BLaER1 (cell line): Measurements from ENCODE around the gene BSCL2.
A peak's percentile ranks its signal among the peaks of the same experiment; 100 is the strongest.
"Not testable (repeated sequence)": the region's sequence is repeated elsewhere in the genome, so short reads cannot be mapped to it uniquely, and the experiment has no call there.

Source experiments
- H3K27ac ChIP-seq: shearing (Covaris generic); formaldehyde crosslinking; 2 replicates; pipeline ENCODE4 v1.8.1; 2022
- H3K27me3 ChIP-seq: shearing (Covaris generic); formaldehyde crosslinking; 2 replicates; pipeline ENCODE4 v1.8.1; 2022
- H3K36me3 ChIP-seq: shearing (Covaris generic); formaldehyde crosslinking; 2 replicates; pipeline ENCODE4 v1.8.1; 2022
- H3K4me1 ChIP-seq: shearing (Covaris generic); formaldehyde crosslinking; 2 replicates; pipeline ENCODE4 v1.8.1; 2022
- H3K4me2 ChIP-seq: shearing (Covaris generic); formaldehyde crosslinking; 2 replicates; pipeline ENCODE4 v1.8.1; 2022
- H3K4me3 ChIP-seq: shearing (Covaris generic); formaldehyde crosslinking; 2 replicates; pipeline ENCODE4 v1.8.1; 2022
- H3K9ac ChIP-seq: shearing (Covaris generic); formaldehyde crosslinking; 2 replicates; pipeline ENCODE4 v1.8.1; 2022
- H3K9me3 ChIP-seq: shearing (Covaris generic); formaldehyde crosslinking; 2 replicates; pipeline ENCODE4 v1.8.1; 2022
- H4K20me1 ChIP-seq: shearing (Covaris generic); formaldehyde crosslinking; 2 replicates; pipeline ENCODE4 v1.8.1; 2022
- Cebpa-rat ChIP-seq: shearing (Covaris generic); IDR thresholded peaks from 2 replicates; pipeline ENCODE4 v1.8.1; 2022

The BSCL2 gene

GRCh38 chr11:62665075-62665598, 42.1 kb downstream of the BSCL2 start, which contains the start of the genes C11orf98 and CSKMT:
C11orf98 (minus strand) TSS chr11:62665210; CDS start chr11:62665169, 41 bp downstream.
CSKMT (plus strand) TSS chr11:62665312; CDS start chr11:62665880, 568 bp downstream.
- H3K36me3 ChIP-seq: peaks cover 56% of the 10 kb centered on the region
- H4K20me1 ChIP-seq: peaks cover 16% of the 10 kb centered on the region
- peak within 1 kb of the TSS; percentile 96 for H3K4me3 ChIP-seq
- H3K27ac ChIP-seq: peak within 1 kb of the TSS; percentile 92
- H3K27me3 ChIP-seq: no peaks in the 10 kb centered on the region
- no peak for TF ChIP-seq Cebpa-rat
- H3K9me3 ChIP-seq: no peaks in the 10 kb centered on the region
- peak within 1 kb of the TSS; percentile 97 for H3K4me2 ChIP-seq
- H3K4me1 ChIP-seq: peaks cover 46% of the 10 kb centered on the region
- peak within 1 kb of the TSS; percentile 97 for H3K9ac ChIP-seq

- no peaks in the 10 kb centered on the region for H3K9me3 ChIP-seq
- peaks cover 16% of the 10 kb centered on the region for H4K20me1 ChIP-seq
- H3K27ac ChIP-seq: peak overlapping the region; percentile 92
- H3K27me3 ChIP-seq: no peaks in the 10 kb centered on the region
- peak overlapping the region; percentile 97 for H3K9ac ChIP-seq
- no peak for TF ChIP-seq Cebpa-rat
- H3K4me3 ChIP-seq: peak overlapping the region; percentile 96
- H3K4me2 ChIP-seq: peak overlapping the region; percentile 73
- peaks cover 51% of the 10 kb centered on the region for H3K36me3 ChIP-seq
- peaks cover 40% of the 10 kb centered on the region for H3K4me1 ChIP-seq
These were observed 42.7 kb downstream of the BSCL2 start for GRCh38 chr11:62664405-62665074.

- no peaks in the 10 kb centered on the region for H3K27me3 ChIP-seq
- no peak overlapping the region for H3K4me2 ChIP-seq
- H3K4me3 ChIP-seq: no peak overlapping the region
- H3K4me1 ChIP-seq: peaks cover 6% of the 10 kb centered on the region
- no peak overlapping the region for H3K27ac ChIP-seq
- H3K9me3 ChIP-seq: no peaks in the 10 kb centered on the region
- no peak overlapping the region for H3K9ac ChIP-seq
- H3K36me3 ChIP-seq: peaks cover 15% of the 10 kb centered on the region
- peaks cover 8% of the 10 kb centered on the region; the same call in 1 of the 2 replicates for H4K20me1 ChIP-seq
- no peak for TF ChIP-seq Cebpa-rat
These were observed 50.3 kb downstream of the BSCL2 start for GRCh38 chr11:62656796-62657429.

GRCh38 chr11:62654297-62654696, 52.9 kb downstream of the BSCL2 start:
- Histone ChIP-seq H4K20me1 (peaks cover 22% of the 10 kb centered on the region), H3K4me3 (no peak overlapping the region), H3K36me3 (peaks cover 20% of the 10 kb centered on the region), H3K27ac (no peak overlapping the region), H3K9ac (no peak overlapping the region), H3K9me3 (no peaks in the 10 kb centered on the region), H3K4me2 (peak overlapping the region; percentile 78; the same call in 1 of the 2 replicates), H3K27me3 (no peaks in the 10 kb centered on the region), H3K4me1 (peaks cover 19% of the 10 kb centered on the region)
- TF ChIP-seq Cebpa-rat: no peak

GRCh38 chr11:62652161-62653006, 54.8 kb downstream of the BSCL2 start:
- Histone ChIP-seq H4K20me1 (peaks cover 41% of the 10 kb centered on the region), H3K36me3 (peaks cover 40% of the 10 kb centered on the region), H3K27me3 (no peaks in the 10 kb centered on the region), H3K4me1 (peaks cover 30% of the 10 kb centered on the region), H3K9ac (peak overlapping the region; percentile 97), H3K4me2 (peak overlapping the region; percentile 88), H3K27ac (peak overlapping the region; percentile 95), H3K9me3 (no peaks in the 10 kb centered on the region), H3K4me3 (peak overlapping the region; percentile 89)
- TF ChIP-seq Cebpa-rat: no peak

- Histone ChIP-seq H3K9ac (peak overlapping the region; percentile 35; the same call in 1 of the 2 replicates), H4K20me1 (peaks cover 56% of the 10 kb centered on the region), H3K36me3 (peaks cover 45% of the 10 kb centered on the region), H3K4me1 (peaks cover 41% of the 10 kb centered on the region)
- H3K9me3 ChIP-seq, H3K27ac ChIP-seq, H3K4me2 ChIP-seq, H3K27me3 ChIP-seq, H3K4me3 ChIP-seq: not testable (repeated sequence)
These were observed 56.9 kb downstream of the BSCL2 start for GRCh38 chr11:62650283-62650682.

- Histone ChIP-seq H3K36me3 (peaks cover 49% of the 10 kb centered on the region), H3K9ac (peak overlapping the region; percentile 45; the same call in 1 of the 2 replicates), H4K20me1 (peaks cover 63% of the 10 kb centered on the region), H3K4me2 (no peak overlapping the region), H3K4me3 (no peak overlapping the region), H3K27ac (no peak overlapping the region), H3K27me3 (no peaks in the 10 kb centered on the region), H3K4me1 (peaks cover 49% of the 10 kb centered on the region), H3K9me3 (no peaks in the 10 kb centered on the region)
- no peak for TF ChIP-seq Cebpa-rat
These were observed 57.7 kb downstream of the BSCL2 start for GRCh38 chr11:62649486-62649885.

GRCh38 chr11:62648967-62649364, 58.3 kb downstream of the BSCL2 start:
- H3K36me3 ChIP-seq: peaks cover 54% of the 10 kb centered on the region
- peak overlapping the region; percentile 45 for H3K9ac ChIP-seq
- TF ChIP-seq Cebpa-rat: no peak
- no peaks in the 10 kb centered on the region for H3K27me3 ChIP-seq
- H3K4me1 ChIP-seq: peaks cover 53% of the 10 kb centered on the region
- no peaks in the 10 kb centered on the region for H3K9me3 ChIP-seq
- H3K4me3 ChIP-seq: no peak overlapping the region
- H4K20me1 ChIP-seq: peaks cover 68% of the 10 kb centered on the region
- H3K27ac ChIP-seq: no peak overlapping the region
- no peak overlapping the region for H3K4me2 ChIP-seq

- H3K4me1 ChIP-seq: peaks cover 53% of the 10 kb centered on the region
- H3K4me3 ChIP-seq: no peak overlapping the region
- H4K20me1 ChIP-seq: peaks cover 74% of the 10 kb centered on the region
- no peak overlapping the region for H3K4me2 ChIP-seq
- H3K9me3 ChIP-seq: no peaks in the 10 kb centered on the region
- peak overlapping the region; percentile 45 for H3K9ac ChIP-seq
- H3K36me3 ChIP-seq: peaks cover 60% of the 10 kb centered on the region
- H3K27ac ChIP-seq: no peak overlapping the region
- TF ChIP-seq Cebpa-rat: no peak
- no peaks in the 10 kb centered on the region for H3K27me3 ChIP-seq
These were observed 58.8 kb downstream of the BSCL2 start for GRCh38 chr11:62648185-62648966.
